Ishikawa (cell line): ENCODE data around the gene ZBTB38.

Experiments
- CEBPB ChIP-seq: IDR thresholded peaks from 2 replicates; pipeline ENCODE4 v1.6.1; 2012
- CREB1 ChIP-seq: IDR thresholded peaks from 2 replicates; pipeline ENCODE4 v1.6.1; 2012; ENCODE audit warnings: low read depth
- EGR1 ChIP-seq: IDR thresholded peaks from 2 replicates; pipeline ENCODE4 v1.6.1; 2012
- EP300 ChIP-seq: IDR thresholded peaks from 2 replicates; pipeline ENCODE4 v1.6.1; 2012; ENCODE audit warnings: borderline replicate concordance
- FOXM1 ChIP-seq: IDR thresholded peaks from 2 replicates; pipeline ENCODE4 v1.6.1; 2012; ENCODE audit warnings: low read depth, borderline replicate concordance
- NFIC ChIP-seq: IDR thresholded peaks from 2 replicates; pipeline ENCODE4 v1.6.1; 2012
- RAD21 ChIP-seq: IDR thresholded peaks from 2 replicates; pipeline ENCODE4 v1.6.1; 2012; ENCODE audit warnings: low read depth
- TAF1 ChIP-seq: IDR thresholded peaks from 2 replicates; pipeline ENCODE4 v1.6.1; 2012; ENCODE audit warnings: low read depth, mild to moderate bottlenecking
- TCF12 ChIP-seq: IDR thresholded peaks from 2 replicates; pipeline ENCODE4 v1.6.1; 2012; ENCODE audit warnings: low read depth
- TEAD4 ChIP-seq: IDR thresholded peaks from 2 replicates; pipeline ENCODE4 v1.6.1; 2012
- YY1 ChIP-seq: IDR thresholded peaks from 2 replicates; pipeline ENCODE4 v1.6.1; 2012; ENCODE audit warnings: low read depth
- ZBTB7A ChIP-seq: IDR thresholded peaks from 2 replicates; pipeline ENCODE4 v1.6.1; 2012; ENCODE audit warnings: low read depth
- TF ChIP-seq, protein P1 (sequence below): IDR thresholded peaks from 2 replicates; pipeline ENCODE4 v1.6.1; 2012; ENCODE audit warnings: low read depth, mild to moderate bottlenecking
- TF ChIP-seq, protein P2 (sequence below): IDR thresholded peaks from 2 replicates; pipeline ENCODE4 v1.6.1; 2012
- TF ChIP-seq, protein P3 (sequence below): IDR thresholded peaks from 2 replicates; pipeline ENCODE4 v1.6.1; 2012

The ZBTB38 gene

DNA sequence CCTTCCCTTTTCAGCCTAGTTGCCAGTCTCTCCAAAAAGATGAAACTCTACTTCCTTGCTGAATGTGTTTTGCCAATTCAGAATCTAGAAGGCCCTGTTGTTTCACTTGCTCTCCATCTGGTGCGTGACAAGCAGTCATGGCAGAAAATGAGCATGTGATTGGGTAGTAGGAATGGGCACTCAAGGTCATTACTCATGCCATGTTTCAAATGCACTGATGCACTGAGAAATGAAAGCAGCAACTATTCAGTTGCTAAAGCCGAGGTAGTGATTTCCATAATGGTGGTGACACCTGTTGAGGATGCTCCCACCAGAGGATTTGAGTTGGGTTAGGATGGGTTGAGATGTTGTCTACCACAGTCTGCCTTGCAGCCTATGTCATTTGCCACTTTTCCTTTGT lies 12.7 kb downstream of the ZBTB38 start:
- no peak for TF ChIP-seq YY1
- TF ChIP-seq TEAD4 = no peak
- no peak for TF ChIP-seq FOXM1
- TF ChIP-seq TAF1 = no peak
- TF ChIP-seq, protein P1, sequence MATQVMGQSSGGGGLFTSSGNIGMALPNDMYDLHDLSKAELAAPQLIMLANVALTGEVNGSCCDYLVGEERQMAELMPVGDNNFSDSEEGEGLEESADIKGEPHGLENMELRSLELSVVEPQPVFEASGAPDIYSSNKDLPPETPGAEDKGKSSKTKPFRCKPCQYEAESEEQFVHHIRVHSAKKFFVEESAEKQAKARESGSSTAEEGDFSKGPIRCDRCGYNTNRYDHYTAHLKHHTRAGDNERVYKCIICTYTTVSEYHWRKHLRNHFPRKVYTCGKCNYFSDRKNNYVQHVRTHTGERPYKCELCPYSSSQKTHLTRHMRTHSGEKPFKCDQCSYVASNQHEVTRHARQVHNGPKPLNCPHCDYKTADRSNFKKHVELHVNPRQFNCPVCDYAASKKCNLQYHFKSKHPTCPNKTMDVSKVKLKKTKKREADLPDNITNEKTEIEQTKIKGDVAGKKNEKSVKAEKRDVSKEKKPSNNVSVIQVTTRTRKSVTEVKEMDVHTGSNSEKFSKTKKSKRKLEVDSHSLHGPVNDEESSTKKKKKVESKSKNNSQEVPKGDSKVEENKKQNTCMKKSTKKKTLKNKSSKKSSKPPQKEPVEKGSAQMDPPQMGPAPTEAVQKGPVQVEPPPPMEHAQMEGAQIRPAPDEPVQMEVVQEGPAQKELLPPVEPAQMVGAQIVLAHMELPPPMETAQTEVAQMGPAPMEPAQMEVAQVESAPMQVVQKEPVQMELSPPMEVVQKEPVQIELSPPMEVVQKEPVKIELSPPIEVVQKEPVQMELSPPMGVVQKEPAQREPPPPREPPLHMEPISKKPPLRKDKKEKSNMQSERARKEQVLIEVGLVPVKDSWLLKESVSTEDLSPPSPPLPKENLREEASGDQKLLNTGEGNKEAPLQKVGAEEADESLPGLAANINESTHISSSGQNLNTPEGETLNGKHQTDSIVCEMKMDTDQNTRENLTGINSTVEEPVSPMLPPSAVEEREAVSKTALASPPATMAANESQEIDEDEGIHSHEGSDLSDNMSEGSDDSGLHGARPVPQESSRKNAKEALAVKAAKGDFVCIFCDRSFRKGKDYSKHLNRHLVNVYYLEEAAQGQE = no peak
- no peak for TF ChIP-seq RAD21
- no peak for TF ChIP-seq CEBPB
- TF ChIP-seq NFIC = no peak
- no peak for TF ChIP-seq TCF12
- no peak for TF ChIP-seq EP300
- no peak for TF ChIP-seq EGR1
- TF ChIP-seq, protein P2, sequence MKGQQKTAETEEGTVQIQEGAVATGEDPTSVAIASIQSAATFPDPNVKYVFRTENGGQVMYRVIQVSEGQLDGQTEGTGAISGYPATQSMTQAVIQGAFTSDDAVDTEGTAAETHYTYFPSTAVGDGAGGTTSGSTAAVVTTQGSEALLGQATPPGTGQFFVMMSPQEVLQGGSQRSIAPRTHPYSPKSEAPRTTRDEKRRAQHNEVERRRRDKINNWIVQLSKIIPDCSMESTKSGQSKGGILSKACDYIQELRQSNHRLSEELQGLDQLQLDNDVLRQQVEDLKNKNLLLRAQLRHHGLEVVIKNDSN = no peak
- TF ChIP-seq CREB1 = no peak
- TF ChIP-seq, protein P3, sequence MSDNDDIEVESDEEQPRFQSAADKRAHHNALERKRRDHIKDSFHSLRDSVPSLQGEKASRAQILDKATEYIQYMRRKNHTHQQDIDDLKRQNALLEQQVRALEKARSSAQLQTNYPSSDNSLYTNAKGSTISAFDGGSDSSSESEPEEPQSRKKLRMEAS = no peak

DNA sequence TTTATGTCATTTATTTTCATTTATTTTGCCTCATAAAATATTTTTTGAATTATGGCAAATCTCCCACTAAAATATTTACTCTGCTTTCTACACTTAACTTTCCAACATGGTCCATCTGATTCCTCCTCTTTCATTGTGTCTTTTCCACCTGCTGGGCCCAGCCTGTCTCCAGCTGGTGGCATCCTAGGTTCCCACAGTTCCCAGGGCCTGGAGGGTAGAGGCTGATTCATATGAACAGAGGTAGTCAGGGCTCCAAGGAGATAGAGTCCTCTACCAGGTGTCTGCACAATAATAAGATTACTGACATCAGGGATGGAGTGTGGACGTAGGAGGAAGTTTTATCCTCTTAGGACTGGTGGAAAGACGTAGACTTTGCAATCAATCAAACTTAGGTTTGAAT lies 14.3 kb downstream of the ZBTB38 start:
- TF ChIP-seq CREB1 (no peak), TCF12 (no peak), NFIC (no peak), TAF1 (no peak), RAD21 (no peak), TEAD4 (no peak), ZBTB7A (no peak), YY1 (no peak), CEBPB (no peak), FOXM1 (no peak), EP300 (no peak)
- TF ChIP-seq, protein P3 = no peak
- TF ChIP-seq, protein P1 = no peak
- TF ChIP-seq, protein P2 = no peak

DNA sequence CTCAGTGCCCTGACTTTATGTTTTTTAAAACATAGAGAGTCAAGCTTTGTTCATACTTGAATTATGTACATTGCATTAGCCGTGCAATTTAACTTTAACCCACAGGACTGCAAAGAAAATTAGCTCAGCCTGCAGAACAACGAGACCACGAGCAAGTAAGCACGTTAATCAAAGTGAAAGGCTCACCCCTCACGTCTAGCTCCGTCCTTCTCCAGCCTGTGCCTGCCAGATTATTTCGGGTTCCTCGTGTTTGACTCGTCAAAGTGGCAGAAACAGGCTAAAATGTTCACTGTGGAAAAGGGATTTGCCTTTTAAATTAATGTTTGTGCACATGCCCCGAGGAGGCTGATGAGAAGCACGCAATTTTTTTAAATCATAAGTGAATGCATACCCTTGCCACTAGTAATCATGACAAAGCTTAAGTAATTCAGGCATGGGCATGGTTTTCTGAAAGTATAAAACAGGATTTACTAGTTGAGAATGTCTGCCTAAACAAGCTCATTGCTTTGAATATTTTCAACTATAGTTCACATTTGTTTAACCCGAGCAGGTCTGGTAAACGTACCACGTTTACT lies 15.3 kb downstream of the ZBTB38 start:
- TF ChIP-seq, protein P2 = no peak
- TF ChIP-seq EP300 = no peak
- no peak for TF ChIP-seq CEBPB
- TF ChIP-seq, protein P3 = no peak
- TF ChIP-seq, protein P1 = no peak

DNA sequence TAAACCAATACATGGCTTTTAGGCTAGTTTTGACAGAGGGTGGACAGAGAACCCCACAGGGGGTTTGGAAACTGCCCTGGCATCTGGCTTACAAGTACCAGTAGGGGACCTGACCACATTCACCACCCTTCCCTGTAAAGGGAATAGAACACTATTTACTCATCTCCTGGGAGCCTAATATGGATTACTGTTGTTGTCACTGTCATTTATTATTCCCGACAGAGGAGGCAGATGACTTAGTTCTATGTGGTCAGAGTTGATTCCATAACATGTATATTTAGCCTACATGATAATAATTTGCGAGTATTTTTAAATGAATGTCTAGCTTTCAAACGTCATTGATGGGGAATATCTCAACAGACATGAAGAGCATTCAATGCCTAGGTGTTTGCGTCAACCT lies 15.9 kb downstream of the ZBTB38 start:
- no peak for TF ChIP-seq ZBTB7A
- TF ChIP-seq, protein P1 = no peak
- TF ChIP-seq EP300 = no peak
- TF ChIP-seq, protein P3 = no peak
- TF ChIP-seq TEAD4 = no peak
- TF ChIP-seq YY1 = no peak
- TF ChIP-seq EGR1 = no peak
- TF ChIP-seq TAF1 = no peak
- TF ChIP-seq, protein P2 = no peak
- TF ChIP-seq NFIC = no peak
- no peak for TF ChIP-seq CREB1
- no peak for TF ChIP-seq RAD21
- no peak for TF ChIP-seq CEBPB
- no peak for TF ChIP-seq TCF12
- no peak for TF ChIP-seq FOXM1
